H1 (cell line): ENCODE measurements around the gene DNLZ. TPM values are rescaled to one million over a fixed set of nuclear protein-coding genes. Genes with fewer than 3 reads are reported as not detected.

ENCODE experiments used
- ATF3 ChIP-seq: IDR thresholded peaks from 2 replicates; pipeline ENCODE4 v1.6.1; 2011; ENCODE audit warnings: low read depth, mild to moderate bottlenecking, low read length; ENCODE audit not compliant: insufficient read depth
- CBX8 ChIP-seq: fragments of 300-800, 300-1000 bp; sonication (generic); IDR thresholded peaks from 2 replicates; pipeline ENCODE4 v1.7.1; 2016; ENCODE audit warnings: low read depth, low read length, borderline replicate concordance
- GTF2F1 ChIP-seq: IDR thresholded peaks from 2 replicates; pipeline ENCODE4 v1.6.1; 2012; ENCODE audit warnings: low read depth, low read length, improper control_type of control experiment, borderline replicate concordance
- RFX5 ChIP-seq: IDR thresholded peaks from 2 replicates; pipeline ENCODE4 v1.6.1; 2011; ENCODE audit warnings: low read depth, low read length, improper control_type of control experiment, borderline replicate concordance
- TAF1 ChIP-seq: IDR thresholded peaks from 2 replicates; pipeline ENCODE4 v1.6.1; 2011; ENCODE audit warnings: mild to moderate bottlenecking, low read depth, low read length
- TCF12 ChIP-seq: IDR thresholded peaks from 2 replicates; pipeline ENCODE4 v1.6.1; 2011; ENCODE audit warnings: low read depth, mild to moderate bottlenecking, low read length
- polyA plus RNA-seq, 7 experiments: library from polyadenylated mRNA; depleted of rRNA in 3 of 7; stranded (reverse) in 5 of 7; unstranded in 2 of 7; fragments of >200 nt in 5 of 7; fragments of 200-250 nt in 2 of 7; gene quantifications; 1 replicate in 5 of 7; 2 replicates in 1 of 7; 4 replicates in 1 of 7; pipeline versions ENCODE4 v1.2.1 to v1.2.3, GENCODE V29; 2011 to 2013; ENCODE audit warnings: missing spikeins in 2 of 7, mixed read lengths in 2 of 7
- total RNA-seq: library from RNA; stranded (reverse); fragmentation: NEBNext Ultra II Directional; extraction: Animal tissue kit (Norgen Biotek cat#: 25700); gene quantifications from 2 replicates; pipeline ENCODE4 v1.2.1, GENCODE V29; 2021

The DNLZ gene
- total and polyA plus RNA-seq, 2 of the 8 experiments (the other 6 are each of a cell fraction or from before 2014, with no cell fraction given), result 11.6 to 17.9 TPM

GRCh38 chr9:136397643-136398042 lies 34.1 kb upstream of the DNLZ start (continued):
- TF ChIP-seq ATF3 (no peak), TCF12 (no peak), RFX5 (no peak), TAF1 (no peak), GTF2F1 (no peak), CBX8 (no peak)
